Fibroblast of lung (primary cell): ENCODE data around the gene GNB4.

Source experiments
- EZH2 ChIP-seq: IDR thresholded peaks from 2 replicates; pipeline ENCODE4 v1.5.1; 2012; ENCODE audit warnings: low read length, control low read depth, mild to moderate bottlenecking; ENCODE audit errors: missing control alignments
- TF ChIP-seq, protein P1 (sequence below), 2 donors: IDR thresholded peaks in 1 of 2; conservative IDR thresholded peaks in 1 of 2; 1 replicate in 1 of 2; 2 replicates in 1 of 2; pipeline ENCODE4 v1.5.1; 2011 to 2012; ENCODE audit warnings: low read length in 2 of 2, control low read depth in 1 of 2, inconsistent platforms in 1 of 2, low read depth in 1 of 2, mild to moderate bottlenecking in 1 of 2

DNA sequence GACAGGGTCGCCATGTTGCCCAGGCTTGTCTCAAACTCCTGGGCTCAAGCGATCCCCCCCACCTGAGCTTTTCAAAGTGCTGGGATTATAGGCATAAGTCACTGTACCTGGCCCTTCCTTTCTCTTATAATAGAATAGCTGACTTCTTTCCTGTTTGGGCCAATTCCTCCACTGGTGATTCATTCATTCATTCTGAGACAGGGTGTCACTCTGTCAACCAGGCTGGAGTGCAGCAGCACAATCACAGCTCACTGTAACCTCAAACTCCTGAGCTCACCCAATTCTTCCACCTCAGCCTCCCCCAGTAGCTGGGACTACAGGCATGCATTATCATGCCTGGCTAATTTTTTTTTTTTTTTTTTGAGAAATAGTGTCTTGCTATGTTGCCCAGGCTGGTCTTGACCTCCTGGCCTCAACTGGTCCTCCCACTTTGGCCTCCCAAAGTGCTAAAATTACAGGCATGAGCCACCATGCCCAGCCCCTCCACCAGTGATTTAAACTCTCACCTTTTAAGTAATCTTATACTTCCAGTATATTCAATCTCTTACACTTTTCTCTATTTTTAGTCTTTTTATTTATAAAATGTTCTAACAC, 20.9 kb downstream of the GNB4 start:
- TF ChIP-seq, protein P1, sequence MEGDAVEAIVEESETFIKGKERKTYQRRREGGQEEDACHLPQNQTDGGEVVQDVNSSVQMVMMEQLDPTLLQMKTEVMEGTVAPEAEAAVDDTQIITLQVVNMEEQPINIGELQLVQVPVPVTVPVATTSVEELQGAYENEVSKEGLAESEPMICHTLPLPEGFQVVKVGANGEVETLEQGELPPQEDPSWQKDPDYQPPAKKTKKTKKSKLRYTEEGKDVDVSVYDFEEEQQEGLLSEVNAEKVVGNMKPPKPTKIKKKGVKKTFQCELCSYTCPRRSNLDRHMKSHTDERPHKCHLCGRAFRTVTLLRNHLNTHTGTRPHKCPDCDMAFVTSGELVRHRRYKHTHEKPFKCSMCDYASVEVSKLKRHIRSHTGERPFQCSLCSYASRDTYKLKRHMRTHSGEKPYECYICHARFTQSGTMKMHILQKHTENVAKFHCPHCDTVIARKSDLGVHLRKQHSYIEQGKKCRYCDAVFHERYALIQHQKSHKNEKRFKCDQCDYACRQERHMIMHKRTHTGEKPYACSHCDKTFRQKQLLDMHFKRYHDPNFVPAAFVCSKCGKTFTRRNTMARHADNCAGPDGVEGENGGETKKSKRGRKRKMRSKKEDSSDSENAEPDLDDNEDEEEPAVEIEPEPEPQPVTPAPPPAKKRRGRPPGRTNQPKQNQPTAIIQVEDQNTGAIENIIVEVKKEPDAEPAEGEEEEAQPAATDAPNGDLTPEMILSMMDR (conservative IDR thresholded peaks at IDR 0.05 in 1 of 2, IDR thresholded peaks at IDR 0.05 in 1 of 2; ENCODE audit: low read depth in 1 of 2, low read length in 2 of 2) = no peak
- TF ChIP-seq EZH2 = no peak
